M059J (cell line): ENCODE data around the gene IL18R1. TPM values are rescaled to one million over a fixed set of nuclear protein-coding genes. Genes with fewer than 3 reads are reported as not detected.
"Not testable (repeated sequence)": the region's sequence is repeated elsewhere in the genome, so short reads cannot be mapped to it uniquely, and the experiment has no call there.

Source experiments
- DNase-seq: peaks from one replicate; pipeline ENCODE4 v3.0.0-alpha.2; 2012; ENCODE audit warnings: low read depth
- total RNA-seq: library from RNA; depleted of rRNA; stranded (reverse); fragments of >200 nt; shearing (Covaris generic); gene quantifications from 2 replicates; pipeline ENCODE4 v1.2.3, GENCODE V29; 2014; rRNA removed

IL18R1 gene
- not detected in 2 replicates for total RNA-seq

- peak; percentile 61 for DNase-seq
Observed at GRCh38 chr2:102355526-102356380, at the start of gene IL18R1. Gene IL18R1, plus strand, starts transcription at chr2:102355796. Its CDS starts 6,865 bp downstream, at chr2:102362661.

GRCh38 chr2:102306125-102306524, 49.5 kb upstream of the IL18R1 start:
- no peak for DNase-seq

- no peak for DNase-seq
Observed at GRCh38 chr2:102310964-102311640, 44.5 kb upstream of the IL18R1 start, which contains the start of gene IL1RL1. Gene IL1RL1, plus strand, starts transcription at chr2:102311563. Its CDS starts 26,702 bp downstream, at chr2:102338265.

GRCh38 chr2:102313025-102313424, 42.6 kb upstream of the IL18R1 start:
- DNase-seq: peak; percentile 33

- no peak for DNase-seq
Observed at GRCh38 chr2:102313471-102313870, 42.1 kb upstream of the IL18R1 start.

GRCh38 chr2:102313950-102314349, 41.6 kb upstream of the IL18R1 start:
- no peak for DNase-seq

- DNase-seq: no peak
Observed at GRCh38 chr2:102315921-102316320, 39.7 kb upstream of the IL18R1 start.

GRCh38 chr2:102317715-102318114, 37.9 kb upstream of the IL18R1 start:
- no peak for DNase-seq

- no peak for DNase-seq
Observed at GRCh38 chr2:102318437-102318836, 37.2 kb upstream of the IL18R1 start.

GRCh38 chr2:102321941-102322719, 33.5 kb upstream of the IL18R1 start:
- DNase-seq: no peak

GRCh38 chr2:102324914-102325313, 30.7 kb upstream of the IL18R1 start:
- DNase-seq: not testable (repeated sequence)

- no peak for DNase-seq
Observed at GRCh38 chr2:102331311-102331980, 24.1 kb upstream of the IL18R1 start.

- no peak for DNase-seq
Observed at GRCh38 chr2:102334486-102334885, 21.1 kb upstream of the IL18R1 start.

- DNase-seq: no peak
Observed at GRCh38 chr2:102335871-102336366, 19.7 kb upstream of the IL18R1 start.

GRCh38 chr2:102336502-102336945, 19.1 kb upstream of the IL18R1 start:
- peak; percentile 9 for DNase-seq

GRCh38 chr2:102337012-102337411, 18.6 kb upstream of the IL18R1 start:
- DNase-seq: peak; percentile 9

- DNase-seq: no peak
Observed at GRCh38 chr2:102337481-102338386, 17.9 kb upstream of the IL18R1 start.

- no peak for DNase-seq
Observed at GRCh38 chr2:102340778-102341177, 14.8 kb upstream of the IL18R1 start.

- no peak for DNase-seq
Observed at GRCh38 chr2:102342888-102343287, 12.7 kb upstream of the IL18R1 start.

- DNase-seq: no peak
Observed at GRCh38 chr2:102344397-102344796, 11.2 kb upstream of the IL18R1 start.
